ENCODE measurements around the gene CCDC177.

CCDC177 gene

DNA sequence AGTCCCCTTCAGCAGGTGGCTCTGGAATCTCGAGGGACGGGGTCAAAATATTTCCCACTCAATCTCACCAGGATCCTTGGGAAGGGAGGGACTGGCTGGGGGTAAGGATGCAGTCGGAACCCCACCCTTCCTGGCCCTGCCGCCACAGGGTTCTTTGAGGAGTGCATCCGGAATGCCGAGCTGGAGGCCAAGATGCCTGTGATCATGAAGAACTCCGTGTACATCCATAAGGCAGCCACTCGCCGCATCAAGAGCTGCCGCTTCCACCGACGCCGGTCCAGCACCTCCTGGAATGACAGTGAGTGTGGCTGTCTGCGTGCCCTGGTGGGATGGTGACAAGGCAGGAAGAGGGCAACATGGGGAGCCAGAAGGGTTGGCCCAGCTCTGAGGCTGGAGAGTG lies 47.0 kb downstream of the CCDC177 start:
- no peak for DNase-seq

- DNase-seq, result no peak
Measured at GRCh38 chr14:69525896-69526295, 48.8 kb downstream of the CCDC177 start.

GRCh38 chr14:69522026-69522425 lies 52.6 kb downstream of the CCDC177 start:
- DNase-seq, result no peak
